NCI-H446 (cell line): ENCODE measurements around the gene RAB38.

Experiments used
- DNase-seq, 2 experiments: peaks; one replicate each; lab custom pipeline; 2025; lab: John Stamatoyannopoulos, UW

The RAB38 gene

DNA sequence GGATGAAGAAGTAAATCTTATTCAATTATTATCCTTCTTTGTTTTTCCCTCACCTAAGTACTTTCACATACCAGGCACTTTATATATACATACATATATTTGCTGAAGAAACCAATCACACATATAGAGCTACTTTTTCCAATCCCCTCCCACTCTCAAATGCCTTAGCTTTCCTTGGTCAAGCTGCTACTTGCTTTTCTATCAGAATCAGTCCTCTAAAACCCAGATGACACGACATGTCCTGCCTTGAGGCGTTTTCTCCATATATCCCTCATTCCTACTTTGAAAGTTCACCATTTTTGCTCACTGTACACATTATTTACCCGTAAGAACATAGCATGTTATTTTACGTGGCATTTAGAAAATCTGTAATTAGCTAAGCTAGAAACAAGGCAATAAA is 5.4 kb downstream of the RAB38 start:
- DNase-seq = no peak

DNA sequence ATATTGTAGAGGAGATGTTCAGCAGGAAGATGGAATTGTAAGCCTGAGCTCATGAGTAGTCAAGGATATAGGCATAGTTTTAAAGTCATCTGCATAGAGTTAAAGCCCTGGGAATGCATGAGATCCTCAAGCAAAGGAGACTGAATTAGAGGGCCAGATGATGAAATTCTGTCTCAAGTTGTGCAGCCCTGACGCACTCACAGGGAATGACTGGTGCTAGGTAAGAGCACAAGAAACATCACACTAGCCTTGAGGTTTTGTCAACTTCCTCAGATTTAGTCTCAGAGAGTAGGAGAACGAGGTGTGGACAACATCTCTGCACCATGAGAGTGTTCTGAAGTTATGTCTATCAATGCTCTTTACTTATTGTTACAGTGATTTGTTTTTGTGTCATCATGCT is 5.8 kb downstream of the RAB38 start:
- no peak for DNase-seq

DNA sequence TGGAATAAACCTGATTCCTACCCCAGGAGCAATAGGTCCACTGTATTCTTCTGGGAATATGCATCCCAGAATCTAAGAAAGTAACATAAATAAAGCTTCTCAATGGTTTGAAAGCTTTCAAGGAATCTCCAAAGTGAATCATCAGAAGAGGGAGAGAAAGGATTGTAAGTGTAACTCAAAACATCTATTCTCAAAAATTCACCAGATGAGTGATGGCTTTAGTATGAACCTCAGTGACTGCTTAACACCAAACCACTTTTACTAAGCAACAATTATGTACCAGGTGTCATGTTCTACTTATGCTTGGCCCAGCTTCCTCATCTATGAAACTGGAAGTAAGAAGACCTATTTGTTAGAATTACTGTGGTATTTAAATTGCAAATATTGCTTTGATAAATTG is 7.4 kb downstream of the RAB38 start:
- no peak for DNase-seq

DNA sequence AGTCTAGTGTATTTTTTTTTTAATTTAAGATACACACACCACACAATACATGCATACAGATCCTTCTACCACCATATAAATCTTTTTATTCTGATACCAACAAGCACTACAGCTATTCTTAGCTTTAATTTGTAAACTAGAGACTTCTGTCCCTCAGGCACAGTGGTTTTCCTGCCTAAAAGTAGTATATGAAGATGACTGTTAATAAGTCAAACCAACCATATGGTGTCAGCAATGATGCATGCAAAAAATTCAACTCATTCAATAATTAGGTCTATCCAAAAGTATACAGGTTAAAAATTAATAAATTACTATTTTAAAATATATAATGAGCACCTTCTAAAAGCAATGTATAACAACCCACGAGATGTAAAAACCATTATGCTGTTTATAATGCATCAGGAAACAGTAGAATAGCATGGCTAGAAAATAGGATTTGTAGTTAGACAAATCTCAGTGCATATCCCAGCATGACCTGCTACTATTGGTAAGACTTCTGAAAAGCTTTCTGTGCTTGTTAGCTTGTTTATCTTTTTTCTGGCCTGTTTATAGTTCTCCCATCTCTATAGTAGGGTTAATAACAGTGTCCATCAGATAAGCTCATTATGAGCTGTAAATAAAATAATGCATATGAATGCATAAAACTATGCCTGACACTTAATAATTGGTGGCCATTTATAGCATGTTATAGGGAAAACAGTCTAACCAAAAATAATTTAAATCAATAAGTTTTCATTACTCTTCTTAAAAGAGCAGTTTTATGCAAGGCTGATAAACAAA is 10.2 kb downstream of the RAB38 start:
- DNase-seq = no peak

DNA sequence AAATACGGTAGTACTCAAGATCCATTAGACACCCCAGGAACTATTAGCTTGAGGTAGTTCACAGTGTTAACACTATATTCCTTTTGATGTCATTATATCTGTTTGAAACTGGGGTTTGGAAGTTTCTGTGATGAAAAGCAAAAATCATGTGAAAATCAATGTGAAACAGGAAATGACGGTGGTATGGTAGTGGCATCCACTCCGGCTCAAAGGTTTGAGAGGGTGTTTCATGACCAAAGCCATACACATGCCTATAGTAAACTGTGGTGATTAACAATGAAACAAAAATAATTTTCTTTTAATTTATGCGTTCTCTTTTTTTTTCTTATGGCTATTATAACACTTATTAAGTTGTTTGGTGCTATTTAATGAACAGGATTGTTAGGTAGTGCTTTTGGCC is 10.9 kb downstream of the RAB38 start:
- DNase-seq = no peak

DNA sequence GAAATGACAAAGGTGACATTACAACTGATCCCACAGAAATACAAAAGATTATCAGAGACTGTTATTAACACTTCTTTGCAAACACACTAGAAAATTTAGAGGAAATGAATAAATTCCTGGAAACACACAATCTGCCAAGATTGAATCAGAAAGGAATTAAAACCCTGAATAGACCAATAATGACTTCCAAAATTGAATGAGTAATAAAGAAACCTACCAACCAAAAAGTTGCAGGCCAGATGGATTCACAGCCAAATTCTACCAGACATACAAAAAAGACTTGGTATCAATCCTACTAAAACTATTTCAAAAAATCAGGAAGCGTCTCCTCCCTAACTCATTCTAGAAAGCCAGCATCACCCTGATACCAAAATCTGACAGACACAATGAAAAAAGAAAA is 17.2 kb downstream of the RAB38 start:
- DNase-seq = no peak

DNA sequence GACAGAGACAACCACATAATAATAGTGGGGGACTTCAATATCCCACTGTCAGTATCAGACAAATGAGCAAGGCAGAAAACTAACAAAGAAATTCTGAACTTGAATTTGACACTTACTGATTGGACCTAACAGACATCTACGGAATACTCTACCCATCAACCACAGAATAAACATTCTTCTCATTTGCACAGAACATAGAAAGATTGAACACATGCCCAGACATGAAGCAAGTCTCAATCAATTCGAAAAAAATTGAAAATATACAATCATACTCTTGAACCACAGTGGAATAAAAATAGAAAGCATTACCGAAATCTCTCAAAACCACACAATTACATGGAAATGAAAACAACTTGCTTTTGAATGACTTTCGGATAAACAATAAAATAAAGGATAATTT is 17.9 kb downstream of the RAB38 start:
- DNase-seq = no peak

DNA sequence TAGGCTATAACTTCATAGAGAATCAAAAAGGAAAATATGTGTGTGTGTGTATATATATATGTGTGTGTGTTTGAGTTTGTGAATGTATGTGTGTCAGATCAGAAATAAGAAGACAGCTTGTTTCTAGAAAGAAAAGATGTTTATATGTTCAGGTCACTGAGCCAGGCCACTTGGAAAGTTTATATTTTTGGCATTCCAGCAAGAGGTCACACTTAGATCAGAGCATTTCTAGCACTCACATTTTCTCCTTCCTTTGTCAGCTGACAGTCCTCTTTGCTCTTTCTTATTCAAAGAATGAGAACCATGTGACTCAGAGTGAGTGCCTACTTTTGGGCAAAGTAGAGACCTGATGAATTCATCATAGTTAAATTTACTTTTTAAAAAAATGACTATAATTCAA is 22.9 kb downstream of the RAB38 start:
- DNase-seq = no peak

DNA sequence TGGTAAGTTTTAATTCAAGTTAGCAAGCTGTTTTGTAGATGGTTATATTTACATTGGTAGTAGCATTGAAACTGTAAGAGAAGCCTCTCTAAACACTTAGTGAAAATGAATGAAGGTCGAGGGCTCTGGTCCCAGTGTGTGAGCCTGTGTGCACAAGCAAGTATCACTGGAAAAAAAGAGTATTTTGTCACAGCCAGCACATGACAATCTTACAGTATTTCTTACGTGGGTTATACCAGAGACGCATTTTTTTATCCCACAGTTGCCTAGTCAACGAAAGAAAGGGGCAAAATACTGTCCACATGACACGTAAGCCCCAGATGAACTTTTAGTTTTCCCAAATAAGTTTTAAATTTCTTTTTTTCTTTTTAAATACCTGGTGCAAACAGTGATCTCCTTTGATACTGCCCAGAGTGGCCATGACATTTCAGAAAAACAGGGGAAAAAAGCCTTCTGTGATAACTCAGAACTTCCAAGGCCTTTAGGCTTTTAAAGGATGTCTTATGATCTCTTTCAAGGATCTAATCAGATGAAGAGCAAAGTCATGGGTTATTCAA is 23.5 kb downstream of the RAB38 start:
- no peak for DNase-seq

DNA sequence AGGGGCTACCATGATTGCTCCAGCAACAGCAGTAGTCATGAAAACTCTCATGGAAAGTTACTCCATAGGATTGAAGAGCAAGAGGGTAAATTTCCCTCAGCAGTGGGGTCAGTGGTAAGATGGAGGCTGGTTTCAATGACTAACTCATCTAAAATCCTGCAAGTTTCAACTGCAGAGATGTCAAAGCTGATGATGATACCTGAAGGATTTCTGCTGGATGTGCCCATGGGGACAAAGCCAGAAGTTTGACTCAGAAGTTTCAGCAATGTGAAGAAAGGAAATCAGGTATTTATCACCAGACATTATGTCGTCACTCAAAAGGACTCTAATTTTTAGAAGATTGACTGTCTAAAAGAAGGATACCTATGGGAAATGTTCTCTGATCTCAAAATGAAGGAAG is 29.1 kb downstream of the RAB38 start:
- no peak for DNase-seq

DNA sequence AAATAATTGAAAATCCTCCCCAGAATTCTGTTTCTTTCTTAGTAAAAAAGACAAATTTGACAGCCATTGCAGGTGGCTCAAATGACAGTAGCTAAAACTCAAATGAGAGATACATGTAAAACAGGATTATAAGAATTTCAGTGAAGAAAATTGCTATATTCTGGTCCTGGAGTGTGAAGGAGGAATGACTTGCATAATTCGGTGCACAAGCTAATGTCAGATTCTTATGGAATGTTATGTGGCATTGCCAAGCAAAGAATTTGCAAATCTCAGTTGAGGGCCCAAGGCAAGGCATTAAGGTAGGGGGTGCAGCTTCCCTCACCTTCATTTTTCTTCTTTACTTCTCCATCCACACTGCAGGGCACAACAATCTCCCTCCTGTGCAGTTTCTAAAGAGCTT is 35.4 kb downstream of the RAB38 start:
- DNase-seq = no peak

DNA sequence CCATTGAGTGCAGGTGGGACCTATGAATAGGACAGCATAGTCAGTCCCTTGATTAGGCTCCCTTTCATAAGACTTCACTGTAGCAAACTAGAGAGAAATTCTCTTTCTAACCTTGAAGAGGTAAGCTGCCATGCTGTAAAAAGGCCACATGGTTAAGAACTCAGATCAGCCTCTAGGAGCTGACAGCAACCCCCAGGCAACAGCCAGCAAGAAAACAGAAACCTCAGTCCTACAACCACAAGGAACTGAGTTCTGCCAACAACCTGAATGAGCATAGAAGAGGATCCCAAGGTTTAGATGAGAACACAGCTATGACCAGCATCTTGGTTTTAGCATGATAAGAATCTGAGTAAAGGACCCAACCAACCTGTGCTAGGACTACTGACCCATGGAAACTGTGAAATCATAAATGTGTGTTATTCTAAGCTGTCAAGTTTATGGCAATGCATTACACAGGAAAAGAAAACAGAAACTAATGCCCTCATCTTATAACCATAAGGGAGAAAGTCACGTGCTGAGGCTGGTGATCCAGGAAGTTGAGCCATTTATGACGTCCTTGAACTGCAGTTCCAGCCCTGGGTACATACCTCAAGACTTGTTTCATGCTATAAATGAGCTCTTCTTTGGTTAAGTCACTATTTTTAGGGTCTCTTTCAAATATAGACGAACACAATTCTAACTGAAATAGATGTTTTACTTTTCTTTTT is 43.3 kb downstream of the RAB38 start:
- no peak for DNase-seq

DNA sequence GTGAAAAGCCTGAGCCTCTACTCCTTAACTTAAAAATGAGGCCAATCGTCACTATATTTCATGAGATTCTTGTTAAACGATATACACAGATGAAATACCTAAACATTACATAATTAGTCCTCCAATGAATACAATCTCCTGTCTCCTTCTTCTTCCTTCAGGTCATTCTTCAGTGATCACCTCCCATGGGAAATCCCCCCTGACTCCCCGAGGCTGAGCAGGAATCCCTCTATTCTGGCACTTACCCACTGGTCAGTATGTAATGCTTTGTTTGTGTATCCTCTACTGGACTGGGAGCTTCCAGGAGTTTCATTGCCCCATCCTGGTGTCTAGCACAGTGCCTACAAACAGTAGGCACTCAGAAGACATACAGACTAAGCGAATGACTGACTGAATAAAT is 52.3 kb downstream of the RAB38 start:
- DNase-seq = no peak

DNA sequence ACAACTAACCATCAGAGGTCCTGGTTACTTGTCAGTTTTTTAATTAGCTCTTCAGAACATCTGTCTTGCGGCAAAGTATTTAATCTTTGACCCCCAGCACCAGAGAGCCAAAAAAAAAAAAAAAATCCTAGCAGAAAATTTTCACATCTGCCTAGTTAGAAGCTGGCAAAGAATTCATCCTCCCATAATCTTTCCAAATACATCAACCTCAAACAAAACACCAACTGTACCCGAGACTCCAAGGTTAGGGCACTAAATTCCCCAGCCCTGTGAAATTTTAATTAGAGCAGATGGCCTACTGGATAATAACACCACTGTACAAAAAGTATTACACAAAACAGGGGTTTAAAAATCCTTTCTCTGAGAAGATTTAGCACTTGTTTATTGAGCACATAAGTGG is 55.7 kb downstream of the RAB38 start:
- no peak for DNase-seq

DNA sequence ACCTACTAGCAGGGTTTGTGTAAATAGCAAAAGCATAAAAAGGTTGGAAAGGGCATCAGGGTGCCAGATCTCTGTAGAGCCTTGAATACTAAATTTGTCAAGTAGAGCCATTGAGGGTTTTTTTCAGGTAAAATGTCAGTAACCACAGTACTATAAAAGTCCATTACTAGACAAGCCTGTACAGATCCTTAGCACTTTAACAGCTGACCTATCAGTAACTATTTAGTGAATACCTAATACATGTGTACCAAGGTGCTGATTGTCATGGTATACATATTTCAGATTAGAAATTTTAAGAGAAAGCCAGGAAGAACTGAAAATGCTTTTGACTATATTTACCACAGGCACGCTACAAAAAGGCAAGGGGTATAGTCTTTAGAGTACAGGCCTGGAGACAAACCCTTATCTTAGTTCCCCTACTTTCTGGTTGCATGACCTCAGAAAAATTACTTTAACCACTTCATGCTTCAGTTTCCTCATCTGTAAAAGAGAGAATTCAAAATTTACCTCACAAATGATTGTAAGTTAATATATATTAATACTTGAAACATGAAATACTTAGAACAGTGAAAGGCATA is 57.9 kb downstream of the RAB38 start:
- DNase-seq = no peak

DNA sequence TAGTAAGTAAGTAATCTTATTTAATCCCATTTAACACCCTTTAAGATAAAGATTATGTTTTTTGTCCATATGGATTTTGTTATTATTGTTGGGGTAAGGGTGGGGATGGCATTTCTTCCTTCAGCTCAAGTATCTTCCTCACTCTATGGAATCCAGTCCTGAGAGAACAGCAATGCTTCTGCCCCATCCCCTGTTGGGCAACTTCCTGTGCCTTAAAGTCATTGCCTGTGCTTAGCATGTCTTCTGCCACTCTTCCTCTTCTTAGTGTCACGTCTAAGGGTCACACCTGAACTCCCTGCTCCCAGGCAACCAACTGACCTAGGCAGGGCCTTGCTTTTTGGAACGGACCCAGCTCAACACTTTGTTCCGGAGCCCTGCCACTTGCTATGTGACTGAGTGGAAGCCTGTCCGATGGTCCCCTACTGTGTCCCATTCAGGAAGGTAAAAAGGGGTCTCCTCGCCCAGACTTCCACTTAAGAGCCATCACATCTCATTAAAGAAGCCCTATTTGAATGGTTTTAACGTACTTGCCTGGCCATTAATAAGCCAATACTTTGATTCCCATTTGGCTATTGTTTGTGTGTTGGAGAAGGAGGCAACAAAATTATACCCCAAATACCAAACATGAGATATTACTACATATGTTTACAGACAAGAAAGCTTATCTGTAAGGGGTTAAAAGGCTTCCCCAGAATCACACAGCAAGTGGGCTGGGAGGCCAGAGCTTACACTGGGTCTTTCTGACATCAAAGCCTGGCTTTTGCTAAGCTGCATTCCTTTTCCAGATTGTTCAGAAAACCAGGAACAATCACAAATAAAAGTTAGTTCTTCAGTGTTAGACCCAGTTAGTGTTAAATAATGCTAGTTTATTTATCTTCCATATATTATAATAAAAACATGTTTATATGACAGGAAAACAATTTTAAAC is 59.2 kb downstream of the RAB38 start:
- no peak for DNase-seq

DNA sequence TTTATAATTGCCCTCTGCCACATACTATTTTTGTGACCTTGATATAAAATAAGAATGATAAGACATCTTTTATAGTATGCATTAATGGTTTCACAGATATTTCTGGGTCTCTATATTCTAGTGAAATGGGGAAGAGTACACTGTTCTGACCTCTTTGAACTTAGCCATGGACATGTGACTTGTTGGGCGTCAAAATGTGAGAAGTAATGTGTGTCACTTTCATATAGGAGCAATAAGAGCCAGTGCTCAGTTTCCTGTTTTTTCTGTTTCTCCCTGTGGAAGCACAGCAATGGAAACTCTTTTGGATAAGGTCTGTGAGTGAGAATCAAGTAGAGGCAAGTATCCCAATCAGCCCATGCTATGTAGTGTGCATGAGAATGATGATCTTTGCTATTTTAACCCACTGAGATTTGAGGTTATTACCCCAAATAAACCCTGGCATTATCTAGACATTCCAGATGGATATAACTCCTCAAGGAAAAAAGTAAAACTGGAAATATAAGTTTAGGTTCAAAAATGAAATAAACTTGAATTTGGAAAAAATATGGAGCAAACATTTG is 60.7 kb downstream of the RAB38 start:
- no peak for DNase-seq

DNA sequence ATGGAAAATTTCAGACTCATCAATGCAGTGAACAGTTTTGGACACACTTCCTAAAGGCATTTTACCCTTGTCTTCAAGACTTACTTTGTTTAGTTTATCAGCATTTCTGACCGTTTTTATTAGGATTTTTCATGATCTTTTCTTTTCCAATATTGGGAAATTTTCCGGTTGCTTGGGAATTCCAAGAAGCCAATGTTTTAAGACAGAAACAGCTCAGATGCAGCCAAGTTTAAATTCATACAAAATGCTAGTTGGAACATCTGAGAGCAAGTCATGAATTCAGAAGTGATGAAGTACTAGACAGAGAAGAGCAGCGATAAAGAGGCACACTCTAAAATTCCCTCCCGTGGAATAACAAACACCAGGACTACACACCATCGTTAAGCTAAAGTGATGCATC is 68.6 kb downstream of the RAB38 start:
- DNase-seq = no peak

DNA sequence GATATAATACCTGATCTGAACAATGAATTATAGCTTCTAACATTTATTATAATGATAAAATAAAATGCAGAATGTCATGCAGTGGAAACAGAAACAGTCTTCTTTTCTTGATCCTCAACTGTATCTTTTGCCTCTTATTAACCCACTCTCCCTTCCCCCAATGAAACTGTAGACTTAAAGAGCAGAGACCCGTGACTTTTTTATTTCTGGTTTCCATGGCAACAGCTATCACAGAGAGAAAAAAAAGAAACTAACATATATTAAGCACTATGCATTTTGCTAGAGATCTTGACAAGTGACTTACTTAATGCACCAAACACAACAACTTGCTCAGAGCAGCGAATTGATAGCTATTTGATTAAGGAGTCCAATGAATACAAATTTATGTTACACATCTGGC is 69.3 kb downstream of the RAB38 start:
- DNase-seq = no peak

DNA sequence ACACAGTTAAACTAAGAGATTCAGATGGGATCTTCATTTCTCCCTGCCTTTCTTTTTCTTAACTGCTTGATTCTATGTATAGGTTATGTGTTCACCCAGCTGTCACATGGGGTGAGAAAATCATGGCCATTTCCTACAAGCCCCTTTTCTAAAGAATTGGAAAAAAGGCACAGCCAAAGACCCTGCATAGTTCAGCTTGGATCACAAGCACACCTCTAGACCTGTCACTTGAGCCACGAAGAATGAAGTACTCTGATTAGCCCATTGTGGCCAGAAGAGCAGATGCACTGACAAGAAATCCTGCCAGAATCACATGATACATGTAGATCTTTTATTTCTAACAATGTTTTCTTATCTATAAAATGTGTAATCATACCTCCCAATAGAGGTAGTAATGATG is 69.7 kb downstream of the RAB38 start:
- no peak for DNase-seq

DNA sequence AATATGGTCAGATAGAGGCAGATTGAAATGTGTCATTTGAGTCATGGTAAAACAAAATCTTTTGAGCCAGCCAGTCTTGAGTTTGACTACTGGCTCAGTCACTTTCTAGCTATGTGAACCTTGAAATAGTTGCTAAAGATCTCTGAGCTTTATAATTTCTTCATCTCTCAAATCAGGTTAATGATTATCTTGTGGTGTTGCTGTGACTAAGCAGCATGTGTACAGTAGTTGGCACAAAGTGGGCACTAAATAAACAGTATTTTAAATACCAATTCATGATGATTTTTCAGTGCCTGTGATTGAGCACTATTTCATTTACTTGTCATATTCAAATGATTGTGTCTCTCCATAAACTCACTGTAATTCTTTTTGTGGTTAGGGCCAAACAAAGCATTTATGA is 70.8 kb downstream of the RAB38 start:
- DNase-seq = no peak
